Progenitor cell of endocrine pancreas (in vitro differentiated cells): ENCODE measurements around the gene CCND1. TPM values are rescaled to one million over a fixed set of nuclear protein-coding genes. Genes with fewer than 3 reads are reported as not detected.

Source experiments
- DNase-seq: peaks from one replicate; pipeline ENCODE4 v3.0.0; 2021; ENCODE audit warnings: low spot score; ENCODE audit not compliant: unreplicated experiment
- H3K27ac Mint-ChIP-seq: 2 replicates; pipeline ENCODE4 v1.8.0; 2021; ENCODE audit warnings: mild to moderate bottlenecking, moderate library complexity, mixed read lengths
- H3K27me3 Mint-ChIP-seq: 2 replicates; pipeline ENCODE4 v1.8.0; 2021; ENCODE audit warnings: mixed read lengths
- H3K36me3 Mint-ChIP-seq: 2 replicates; pipeline ENCODE4 v1.8.0; 2022; ENCODE audit warnings: mixed read lengths; ENCODE audit not compliant: insufficient read depth
- H3K4me1 Mint-ChIP-seq: 2 replicates; pipeline ENCODE4 v1.8.0; 2021; ENCODE audit warnings: low read depth, mixed read lengths
- H3K4me3 Mint-ChIP-seq: 2 replicates; pipeline ENCODE4 v1.8.0; 2021; ENCODE audit warnings: low read depth, mild to moderate bottlenecking, moderate library complexity, mixed read lengths
- H3K9me3 Mint-ChIP-seq: 2 replicates; pipeline ENCODE4 v1.8.0; 2021; ENCODE audit warnings: low read depth, mixed read lengths
- CTCF ChIP-seq: fragments of 200-600 bp; sonication (generic); IDR thresholded peaks from one replicate; pipeline ENCODE4 v1.5.0; 2021; ENCODE audit warnings: antibody characterized with exemption, mild to moderate bottlenecking; ENCODE audit not compliant: unreplicated experiment
- total RNA-seq: library from RNA; stranded (reverse); gene quantifications from 2 replicates; pipeline ENCODE4 v1.2.1, GENCODE V29; 2021

Gene CCND1
- total RNA-seq, 1 donor from 2014 or later: 437 TPM

- Mint-ChIP-seq H3K36me3 (no peaks in the 10 kb centered on the region), H3K4me3 (no peak overlapping the region), H3K27ac (no peak overlapping the region), H3K27me3 (peaks cover 4% of the 10 kb centered on the region), H3K4me1 (no peaks in the 10 kb centered on the region), H3K9me3 (peaks cover 9% of the 10 kb centered on the region)
- no peak for DNase-seq
- TF ChIP-seq CTCF: no peak
Measured at GRCh38 chr11:69613594-69613993, 27.4 kb upstream of the CCND1 start.

- H3K27ac Mint-ChIP-seq: no peak overlapping the region
- peaks cover 5% of the 10 kb centered on the region for H3K9me3 Mint-ChIP-seq
- peaks cover 3% of the 10 kb centered on the region for H3K27me3 Mint-ChIP-seq
- H3K4me3 Mint-ChIP-seq: no peak overlapping the region
- H3K36me3 Mint-ChIP-seq: no peaks in the 10 kb centered on the region
- no peaks in the 10 kb centered on the region for H3K4me1 Mint-ChIP-seq
- no peak for DNase-seq
- TF ChIP-seq CTCF: no peak
Measured at GRCh38 chr11:69614085-69614484, 26.9 kb upstream of the CCND1 start.

- Mint-ChIP-seq H3K27me3 (peaks cover 3% of the 10 kb centered on the region), H3K9me3 (peaks cover 2% of the 10 kb centered on the region), H3K4me3 (no peak overlapping the region), H3K36me3 (no peaks in the 10 kb centered on the region), H3K27ac (no peak overlapping the region), H3K4me1 (no peaks in the 10 kb centered on the region)
- DNase-seq: no peak
- no peak for TF ChIP-seq CTCF
Measured at GRCh38 chr11:69615545-69616278, 25.2 kb upstream of the CCND1 start.

- no peak for TF ChIP-seq CTCF
- Mint-ChIP-seq H3K4me3 (no peak overlapping the region), H3K27ac (no peak overlapping the region), H3K36me3 (no peaks in the 10 kb centered on the region), H3K9me3 (no peaks in the 10 kb centered on the region), H3K4me1 (no peaks in the 10 kb centered on the region), H3K27me3 (peaks cover 3% of the 10 kb centered on the region)
- no peak for DNase-seq
Measured at GRCh38 chr11:69617220-69617619, 23.7 kb upstream of the CCND1 start.

- Mint-ChIP-seq H3K27ac (no peak overlapping the region), H3K9me3 (no peaks in the 10 kb centered on the region), H3K36me3 (no peaks in the 10 kb centered on the region)
Measured at GRCh38 chr11:69617682-69618081, 23.3 kb upstream of the CCND1 start.

More at GRCh38 chr11:69617682-69618081, 23.3 kb upstream of the CCND1 start:
- no peaks in the 10 kb centered on the region for H3K4me1 Mint-ChIP-seq
- no peak for DNase-seq
- H3K27me3 Mint-ChIP-seq: peaks cover 3% of the 10 kb centered on the region
- TF ChIP-seq CTCF: no peak
- no peak overlapping the region for H3K4me3 Mint-ChIP-seq
